ENCODE measurements around the gene LMF1.
A peak's percentile ranks its signal among the peaks of the same experiment; 100 is the strongest.

Gene LMF1

DNA sequence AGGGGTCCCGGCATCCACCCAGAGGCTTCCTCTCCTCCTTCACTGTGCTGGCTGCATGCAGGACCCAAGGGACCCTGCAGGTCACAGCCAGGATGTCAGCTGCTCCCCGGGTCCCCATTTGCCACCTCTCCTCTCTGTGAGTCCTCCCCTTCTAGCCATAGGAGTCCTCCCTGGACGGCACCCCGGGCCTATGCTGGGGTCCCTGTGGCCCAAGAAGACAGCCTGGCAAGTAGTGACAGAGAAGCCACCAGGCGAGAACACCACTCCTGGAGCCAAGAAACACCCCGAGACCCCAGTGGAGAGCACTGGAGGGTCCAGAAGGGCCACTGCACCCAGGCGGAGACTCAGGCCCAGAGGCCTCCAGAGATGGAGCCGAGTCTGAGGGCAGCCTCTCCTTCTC, 44.1 kb downstream of the LMF1 start:
- DNase-seq, result no peak
- in situ Hi-C loops (cut with HindIII; ENCODE audit: low pct_ligation_motif_present, low pct_unique_long_range_greater_than_20kb, low sequenced_read_pairs), result no loop called here

DNA sequence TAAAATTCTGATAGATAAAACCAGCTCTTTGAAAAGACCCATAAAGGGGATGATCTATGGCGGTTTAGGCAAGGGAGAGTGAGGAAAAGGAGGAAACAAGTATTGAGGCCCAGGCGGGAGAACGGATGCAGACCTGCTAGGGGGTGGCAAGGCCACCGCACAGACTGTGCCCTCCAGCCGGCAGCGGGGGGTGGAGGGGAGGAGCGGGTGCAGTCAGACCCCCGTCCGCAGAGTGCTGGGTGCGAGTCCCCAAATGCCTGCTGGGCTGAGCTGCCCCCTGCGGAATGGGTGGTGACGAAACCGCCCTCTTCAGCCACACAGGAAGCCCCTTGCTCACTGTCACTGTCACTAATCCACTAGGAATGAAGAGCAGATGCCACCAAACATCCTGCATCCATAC, 46.0 kb downstream of the LMF1 start:
- DNase-seq, result no peak
- in situ Hi-C loops (cut with HindIII; ENCODE audit: low pct_ligation_motif_present, low pct_unique_long_range_greater_than_20kb, low sequenced_read_pairs), result no loop called here

DNA sequence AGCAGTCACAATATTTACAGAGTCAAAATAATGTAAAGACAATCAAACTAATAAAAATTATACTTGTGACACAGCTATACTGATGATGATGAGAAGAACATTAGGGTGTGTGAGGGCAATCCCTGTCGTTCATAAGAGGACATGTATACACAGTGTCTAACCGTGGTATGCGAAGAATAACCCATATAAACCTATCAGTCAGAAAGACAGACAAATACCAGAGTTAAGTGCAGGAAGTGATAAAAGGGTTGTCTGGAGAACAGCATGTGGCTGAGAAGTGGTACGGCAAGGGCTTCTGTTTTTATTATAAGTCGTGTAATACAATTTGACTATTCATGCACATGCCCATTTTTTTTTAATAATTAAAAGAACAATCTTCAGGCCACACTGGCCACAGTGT, 46.7 kb downstream of the LMF1 start:
- DNase-seq, result no peak
- in situ Hi-C loops (cut with HindIII; ENCODE audit: low pct_ligation_motif_present, low pct_unique_long_range_greater_than_20kb, low sequenced_read_pairs), result no loop called here

DNA sequence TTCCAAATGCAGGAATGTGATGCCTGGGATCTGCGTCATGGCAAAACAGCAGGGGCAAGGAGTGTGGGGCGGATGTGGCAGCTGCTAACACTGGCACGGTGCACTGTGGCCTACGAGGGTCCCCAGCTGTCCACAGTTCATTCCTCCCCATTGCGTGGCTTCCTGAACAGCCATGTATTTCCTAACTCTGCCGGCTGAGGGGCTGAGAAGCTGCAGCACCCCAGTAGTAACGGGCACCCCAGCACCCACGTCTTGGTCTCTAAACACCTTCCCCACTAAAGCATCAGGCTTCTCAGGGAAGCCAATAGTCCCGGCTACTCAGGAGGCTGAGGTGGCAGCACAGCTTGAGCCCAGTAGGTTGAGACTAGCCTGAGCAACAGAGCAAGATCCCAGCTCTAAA, 47.6 kb downstream of the LMF1 start:
- no peak for DNase-seq
- in situ Hi-C loops (cut with HindIII; ENCODE audit: low pct_ligation_motif_present, low pct_unique_long_range_greater_than_20kb, low sequenced_read_pairs), result no loop called here

DNA sequence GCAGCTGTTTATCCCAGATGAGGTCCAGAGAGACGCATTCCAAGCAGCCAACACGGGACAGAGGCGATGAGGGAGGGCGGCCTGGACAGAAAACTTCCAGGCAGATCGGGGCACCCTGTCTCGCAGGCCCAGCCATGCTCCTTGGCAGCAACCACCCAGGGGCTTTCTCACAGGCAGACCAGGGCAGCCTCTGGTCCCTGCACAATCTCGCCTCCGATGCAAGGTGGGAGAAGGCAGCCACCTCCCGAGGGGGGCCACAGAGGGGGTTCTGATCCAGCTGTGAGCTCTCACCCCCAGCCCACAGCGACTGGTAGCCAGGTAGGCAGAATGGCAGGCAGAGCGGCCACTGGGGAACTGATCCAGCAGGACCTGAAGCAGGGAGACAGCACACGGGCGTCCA, 48.7 kb downstream of the LMF1 start:
- in situ Hi-C loops (cut with HindIII; ENCODE audit: low pct_ligation_motif_present, low pct_unique_long_range_greater_than_20kb, low sequenced_read_pairs), result no loop called here

DNA sequence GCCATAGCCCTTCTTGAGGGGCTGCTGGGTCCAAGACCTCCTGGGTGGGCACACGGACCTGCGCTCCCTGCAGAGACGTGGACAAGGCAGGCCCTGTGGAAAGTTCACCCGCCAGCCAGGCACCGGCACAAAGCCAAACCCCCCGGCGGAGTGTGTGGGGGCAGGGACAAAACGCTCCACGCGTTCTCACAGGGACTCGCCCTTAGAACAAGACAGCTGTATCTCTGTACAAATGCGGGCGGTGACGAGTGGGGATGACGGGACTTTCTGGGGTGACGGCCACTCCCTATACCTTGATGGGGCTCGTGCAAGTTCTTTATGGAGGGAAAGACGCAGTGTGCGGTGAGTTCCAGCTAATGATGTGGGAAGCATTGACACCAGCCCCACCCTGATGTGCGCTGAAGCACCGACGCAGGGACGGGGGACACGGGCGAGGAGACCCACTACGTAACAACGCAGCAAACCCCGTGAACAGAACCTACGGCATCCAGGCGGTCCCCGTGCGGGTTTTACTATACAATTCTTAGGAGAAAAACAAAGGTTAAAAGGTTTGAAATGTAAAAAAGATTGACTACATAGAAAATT, 49.4 kb downstream of the LMF1 start:
- in situ Hi-C loops (cut with HindIII; ENCODE audit: low pct_ligation_motif_present, low pct_unique_long_range_greater_than_20kb, low sequenced_read_pairs), result no loop called here
- DNase-seq, result no peak

More for the DNA sequence above, 48.7 kb downstream of the LMF1 start:
- no peak for DNase-seq

DNA sequence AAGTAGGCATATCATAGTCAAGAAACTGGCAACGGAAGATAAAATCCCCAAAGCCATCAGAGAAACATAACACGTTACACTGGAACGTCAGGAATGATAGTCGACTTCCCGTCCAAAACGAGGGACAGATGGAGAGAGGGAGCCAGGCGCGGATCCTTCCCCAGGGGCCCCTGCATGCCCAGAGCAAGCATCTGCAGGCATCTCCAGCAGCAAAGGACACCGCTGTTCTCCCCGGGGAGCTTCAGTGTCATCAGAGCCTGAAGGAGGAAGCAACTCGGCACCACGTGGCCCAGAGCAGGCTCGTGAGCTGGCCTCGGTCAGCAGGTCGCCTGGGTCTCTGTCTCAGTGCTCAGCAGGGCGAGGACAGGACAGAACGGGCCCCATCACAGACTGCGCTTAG, 50.1 kb downstream of the LMF1 start:
- no peak for DNase-seq
- in situ Hi-C loops (cut with HindIII; ENCODE audit: low pct_ligation_motif_present, low pct_unique_long_range_greater_than_20kb, low sequenced_read_pairs), result no loop called here

DNA sequence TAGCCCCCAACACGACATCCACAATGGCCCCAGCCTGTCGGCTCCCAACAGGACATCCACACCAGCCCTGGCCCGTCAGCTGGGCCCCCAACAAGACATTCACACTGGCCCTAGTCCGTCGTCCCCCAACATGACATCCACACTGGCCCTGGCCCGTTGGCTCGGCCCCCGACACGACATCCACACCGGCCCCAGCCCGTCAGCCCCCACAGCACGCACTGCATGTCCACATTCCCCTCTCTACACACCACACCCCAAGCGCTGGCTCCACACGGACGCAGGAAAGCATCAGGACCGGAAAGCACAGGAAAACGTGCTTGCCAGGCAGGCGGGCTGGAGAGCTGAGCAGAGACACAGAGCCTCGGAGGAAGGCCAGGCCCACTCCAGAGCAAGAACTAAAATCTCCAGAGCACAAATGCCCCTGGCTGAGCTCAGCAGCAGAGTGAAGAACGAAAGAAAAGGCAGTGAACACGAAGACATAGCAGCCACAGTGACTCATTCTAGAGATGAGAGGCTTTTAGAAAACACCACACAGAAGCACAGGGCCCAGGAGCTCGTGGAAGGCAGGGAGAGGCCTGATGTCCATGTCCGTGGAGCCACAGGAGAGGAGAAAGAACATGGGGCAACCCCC, 50.6 kb downstream of the LMF1 start:
- no peak for DNase-seq
- in situ Hi-C loops (cut with HindIII; ENCODE audit: low pct_ligation_motif_present, low pct_unique_long_range_greater_than_20kb, low sequenced_read_pairs), result no loop called here

DNA sequence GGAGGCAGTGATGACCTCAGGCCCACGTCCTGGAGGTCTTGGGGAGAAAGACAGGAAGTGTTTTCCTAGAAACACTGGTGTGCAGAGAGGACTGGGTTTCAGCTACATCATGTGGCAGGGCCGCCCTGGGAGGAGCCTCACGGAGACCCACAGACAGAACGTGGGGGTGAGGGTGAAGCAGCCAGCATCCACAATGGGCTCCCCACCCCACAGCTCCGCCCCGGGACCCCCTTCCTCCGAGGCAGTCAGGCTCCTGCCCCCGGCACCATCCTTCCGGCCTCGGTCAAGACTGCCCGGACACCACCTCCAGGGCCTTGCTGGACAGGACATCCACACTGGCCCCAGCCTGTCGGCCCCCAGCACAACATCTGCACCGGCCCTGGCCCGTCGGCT, 51.1 kb downstream of the LMF1 start:
- no peak for DNase-seq
- in situ Hi-C loops (cut with HindIII; ENCODE audit: low pct_ligation_motif_present, low pct_unique_long_range_greater_than_20kb, low sequenced_read_pairs), result no loop called here

DNA sequence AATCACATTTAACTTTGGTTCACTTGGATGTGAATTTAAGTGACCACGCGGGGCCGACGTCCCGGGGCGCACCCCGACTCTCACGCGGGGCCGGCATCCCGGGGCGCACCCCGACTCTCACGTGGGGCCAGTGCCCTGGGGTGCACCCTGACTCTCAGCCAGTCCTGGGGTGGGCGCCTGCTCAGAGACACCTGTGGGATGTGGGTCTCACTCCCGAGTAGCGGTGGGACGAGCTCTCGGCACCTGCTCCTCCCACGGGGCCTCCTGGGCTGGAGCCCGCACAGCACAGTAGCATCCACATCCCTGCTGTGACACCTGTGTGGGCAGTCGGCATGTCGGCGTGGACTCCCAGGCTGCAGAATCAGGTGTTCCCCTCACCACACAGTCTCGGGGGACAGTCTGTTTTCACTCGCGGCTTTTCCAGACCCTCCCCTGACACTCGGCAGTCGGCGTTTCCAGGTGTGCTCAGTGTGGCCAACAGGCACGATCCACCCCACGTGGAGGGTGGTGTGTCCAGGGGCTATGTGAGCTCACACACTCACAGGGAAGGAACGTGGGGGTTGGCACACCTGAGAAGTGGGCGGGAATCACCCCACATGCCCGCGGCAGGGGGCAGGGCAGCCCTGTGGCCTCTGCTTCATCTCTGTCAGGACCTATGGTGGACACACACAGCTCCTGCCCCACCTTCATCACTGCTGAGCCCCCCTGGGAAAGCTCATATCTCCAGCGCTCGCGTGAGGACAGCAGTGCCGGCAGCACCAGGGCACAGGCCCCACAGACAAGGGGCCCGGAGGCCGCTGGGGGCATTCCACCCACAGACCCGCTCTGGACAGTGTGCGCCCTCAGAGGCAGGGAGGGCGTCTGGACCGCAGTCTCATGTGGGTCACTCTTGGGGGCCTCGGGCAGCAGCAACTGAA, 51.8 kb downstream of the LMF1 start:
- DNase-seq, result no peak
- in situ Hi-C loops (cut with HindIII; ENCODE audit: low pct_ligation_motif_present, low pct_unique_long_range_greater_than_20kb, low sequenced_read_pairs), result no loop called here

DNA sequence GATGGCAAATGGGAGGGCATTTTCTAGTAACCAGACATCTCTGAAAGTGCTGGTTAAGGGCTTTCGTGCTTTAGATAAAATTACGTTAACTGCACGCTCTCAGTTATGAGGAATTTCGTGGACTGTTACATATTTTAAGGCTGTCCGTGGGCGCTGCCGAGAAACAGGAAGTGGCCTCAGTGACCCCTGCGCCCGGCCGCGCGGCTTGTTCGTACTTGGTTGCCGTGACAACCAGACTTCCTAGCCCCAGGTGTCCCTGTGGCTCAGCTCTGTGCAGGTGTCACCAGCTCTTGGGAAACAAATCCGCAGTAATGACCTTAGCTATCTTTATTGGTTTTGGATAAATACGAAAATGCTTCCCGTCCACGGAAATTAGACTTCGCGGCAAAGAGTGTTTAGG, 52.7 kb downstream of the LMF1 start:
- DNase-seq, result no peak
- in situ Hi-C loops (cut with HindIII; ENCODE audit: low pct_ligation_motif_present, low pct_unique_long_range_greater_than_20kb, low sequenced_read_pairs), result no loop called here

DNA sequence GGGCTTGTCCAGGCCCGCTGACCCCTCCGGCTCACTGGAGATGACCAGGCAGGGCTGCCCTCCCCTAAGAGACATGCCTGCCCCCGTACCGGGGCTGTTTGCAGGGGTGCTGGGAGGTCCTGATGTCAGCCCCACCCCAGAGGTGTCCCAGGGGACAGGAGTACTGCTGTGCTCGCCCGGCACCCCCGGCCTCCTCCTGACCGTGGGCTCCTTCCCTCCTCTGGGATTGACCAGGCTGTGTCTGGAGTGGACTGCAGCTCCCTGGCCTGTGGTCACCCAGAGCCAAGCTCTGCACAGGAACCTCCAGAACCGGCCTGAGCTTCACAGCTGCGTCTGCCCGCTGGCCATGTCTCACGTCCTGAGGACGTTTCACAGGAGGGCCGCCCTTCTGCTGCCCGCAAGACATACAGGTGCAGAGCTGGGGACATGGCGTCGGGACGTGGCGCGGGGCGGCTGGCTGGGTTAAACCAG, 53.2 kb downstream of the LMF1 start:
- DNase-seq, result no peak
- in situ Hi-C loops (cut with HindIII; ENCODE audit: low pct_ligation_motif_present, low pct_unique_long_range_greater_than_20kb, low sequenced_read_pairs), result no loop called here

DNA sequence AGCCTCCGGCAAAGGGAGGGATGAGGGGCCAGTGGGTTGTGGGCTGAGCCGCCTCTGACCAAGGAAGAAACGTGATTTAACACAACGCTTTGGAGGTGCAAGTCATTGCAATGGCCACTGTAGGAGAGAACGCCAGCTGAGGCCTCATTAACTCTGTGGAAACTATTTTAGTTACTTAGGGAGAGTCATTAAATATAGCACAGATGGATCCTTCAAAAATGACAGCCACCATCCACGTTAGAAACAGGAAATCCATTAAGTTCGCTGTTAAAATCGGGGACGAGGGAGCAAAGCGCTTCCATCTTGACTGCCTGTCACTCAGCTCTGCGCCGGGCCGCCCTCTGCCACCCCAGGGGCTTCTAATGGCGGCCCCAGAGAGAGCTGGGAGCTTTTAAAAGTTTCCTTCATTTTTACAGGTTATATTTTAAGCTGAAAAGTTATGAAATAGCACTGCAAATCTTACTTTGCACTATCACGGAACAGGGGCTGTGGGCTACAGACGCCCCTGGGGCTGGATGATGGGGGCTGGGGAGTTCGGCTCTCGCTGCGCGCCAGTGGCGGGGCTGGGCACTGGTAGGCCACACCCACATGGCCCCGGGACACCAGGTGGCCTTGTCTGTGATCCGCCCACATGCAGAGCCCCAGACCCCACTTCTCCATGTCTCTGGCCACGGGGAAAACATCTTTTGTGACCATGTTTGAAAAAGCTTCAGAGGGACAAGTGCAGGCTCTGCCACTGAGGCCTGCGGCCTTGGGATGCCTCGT, 54.6 kb downstream of the LMF1 start:
- DNase-seq, result no peak
- in situ Hi-C loops (cut with HindIII; ENCODE audit: low pct_ligation_motif_present, low pct_unique_long_range_greater_than_20kb, low sequenced_read_pairs), result no loop called here

DNA sequence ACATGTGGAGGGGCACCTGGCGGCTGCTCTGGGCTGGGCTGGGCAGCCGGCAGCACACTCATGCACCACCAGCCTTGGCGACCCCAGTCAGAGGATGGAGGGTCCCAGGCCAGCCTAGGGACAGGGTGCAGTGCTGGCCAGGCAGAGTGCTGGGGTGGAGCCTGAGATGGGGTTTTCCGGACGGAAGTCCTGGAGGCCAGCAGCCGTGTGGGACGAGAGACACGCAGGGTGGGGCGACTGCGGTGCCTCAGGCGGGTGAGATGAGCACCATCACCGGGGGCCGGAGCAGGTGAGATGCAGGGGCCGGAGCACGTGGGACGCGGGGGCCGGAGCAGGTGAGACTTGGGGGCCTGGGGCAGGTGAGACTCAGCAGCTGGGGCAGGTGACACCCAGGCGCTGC, 55.2 kb downstream of the LMF1 start:
- in situ Hi-C loops (cut with HindIII; ENCODE audit: low pct_ligation_motif_present, low pct_unique_long_range_greater_than_20kb, low sequenced_read_pairs), result no loop called here
- DNase-seq, result no peak

DNA sequence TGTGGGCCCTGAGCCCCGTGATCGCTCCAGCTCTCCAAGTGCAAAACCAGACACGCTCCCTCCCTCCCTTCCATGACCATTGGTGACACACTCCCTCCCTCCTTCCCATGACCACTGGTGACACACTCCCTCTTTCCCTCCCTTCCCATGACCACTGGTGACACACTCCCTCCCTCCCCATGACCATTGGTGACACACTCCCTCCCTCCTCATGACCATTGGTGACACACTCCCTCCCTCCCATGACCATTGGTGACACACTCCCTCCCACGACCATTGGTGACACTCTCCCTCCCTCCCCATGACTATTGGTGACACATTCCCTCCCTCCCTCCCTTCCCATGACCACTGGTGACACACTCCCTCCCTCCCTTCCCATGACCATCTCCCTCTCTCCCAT, 56.3 kb downstream of the LMF1 start:
- in situ Hi-C loops (cut with HindIII; ENCODE audit: low pct_ligation_motif_present, low pct_unique_long_range_greater_than_20kb, low sequenced_read_pairs), result no loop called here
- peak; percentile 13 for DNase-seq

DNA sequence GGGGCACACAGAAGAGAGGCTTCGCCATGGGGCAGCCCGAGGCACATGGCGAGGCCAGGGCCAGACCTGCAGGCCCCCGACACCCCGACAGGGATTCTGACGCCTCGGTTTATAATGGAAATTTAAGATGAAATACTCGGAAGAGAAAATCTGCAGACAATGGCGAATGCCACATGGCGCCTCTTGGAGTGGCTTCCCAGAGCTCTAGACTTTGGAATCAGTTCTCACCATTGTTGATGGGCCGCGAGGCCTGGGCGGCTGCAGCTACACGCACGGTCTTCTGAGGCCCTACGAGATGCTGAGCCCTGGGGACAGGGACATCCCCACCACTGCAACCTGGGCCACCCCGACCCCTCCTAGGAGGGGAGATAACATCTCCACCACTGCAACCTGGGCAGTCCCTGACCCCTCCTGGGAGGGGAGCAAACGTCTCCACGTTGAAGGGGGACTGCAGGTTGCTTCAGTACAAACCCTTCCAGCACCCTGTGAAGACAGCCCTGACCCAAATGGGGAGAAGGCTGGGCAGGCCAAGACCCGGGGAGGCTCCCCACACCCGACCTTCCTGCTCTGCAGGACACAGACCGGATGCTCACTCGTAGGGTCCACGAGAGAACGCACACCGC, 56.9 kb downstream of the LMF1 start:
- in situ Hi-C loops (cut with HindIII; ENCODE audit: low pct_ligation_motif_present, low pct_unique_long_range_greater_than_20kb, low sequenced_read_pairs), result no loop called here
- no peak for DNase-seq

DNA sequence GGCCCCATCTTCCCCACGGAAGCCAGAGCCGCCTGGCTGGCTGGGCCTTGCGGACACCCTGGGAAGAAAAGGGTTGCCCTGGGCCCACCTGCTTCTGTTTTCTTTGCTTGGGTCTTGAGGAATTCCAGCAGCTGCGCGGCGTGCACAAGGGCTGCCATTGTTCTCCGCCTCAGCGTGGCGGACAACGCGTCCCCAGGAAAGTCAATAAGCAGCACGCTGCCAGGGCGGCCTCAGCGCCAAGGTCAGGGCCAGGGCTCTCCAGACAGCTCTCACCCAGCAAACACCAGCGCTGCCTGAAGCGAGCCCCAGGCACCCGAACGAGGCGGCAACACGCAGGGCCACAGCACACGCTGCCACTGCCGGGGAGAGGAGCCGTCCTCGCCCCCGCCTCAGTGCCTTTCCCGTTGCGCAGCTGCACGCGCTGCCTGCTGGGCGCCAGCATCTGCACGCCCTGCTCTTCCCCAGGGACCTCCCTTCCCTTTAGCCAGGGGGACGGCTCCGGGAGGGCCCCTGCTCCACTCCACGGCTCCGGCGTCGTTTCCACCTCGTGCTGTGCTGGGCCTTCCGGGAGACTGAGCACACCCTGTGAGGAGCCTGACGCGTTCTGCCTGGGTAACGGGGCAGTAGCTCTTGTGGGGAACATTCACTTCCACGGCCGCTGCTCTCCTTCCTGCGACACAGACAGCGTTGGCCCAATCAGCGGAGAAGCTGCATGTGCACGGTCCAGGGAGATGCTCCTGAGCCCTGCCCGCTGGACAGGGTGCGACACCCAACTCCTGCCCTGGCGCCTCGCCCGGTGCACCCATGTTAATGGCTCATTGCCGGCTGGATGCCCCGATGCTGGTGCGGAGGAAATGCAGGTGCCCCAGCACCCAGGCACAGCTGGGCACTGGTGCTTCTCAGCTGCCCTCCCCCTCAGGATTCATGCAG, 57.8 kb downstream of the LMF1 start:
- DNase-seq, result no peak
- in situ Hi-C loops (cut with HindIII; ENCODE audit: low pct_ligation_motif_present, low pct_unique_long_range_greater_than_20kb, low sequenced_read_pairs), result no loop called here

DNA sequence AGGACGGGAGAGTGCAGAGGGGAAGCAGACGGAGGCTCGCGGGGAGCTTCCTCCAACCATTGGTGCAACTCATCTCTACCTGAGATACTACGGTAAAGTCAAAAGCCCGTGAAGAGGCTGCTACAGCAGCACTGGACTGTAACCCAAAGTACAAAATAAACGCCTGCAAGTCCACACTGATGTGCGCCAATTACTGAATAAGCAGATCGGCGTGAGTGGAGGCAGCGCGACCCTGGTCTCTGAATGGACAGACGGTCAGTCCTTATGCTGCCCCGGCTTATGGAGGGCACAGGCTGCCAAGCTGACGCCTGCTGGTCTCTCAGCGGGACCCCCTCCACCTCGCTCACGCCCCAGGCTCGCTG, 58.5 kb downstream of the LMF1 start:
- no peak for DNase-seq
- in situ Hi-C loops (cut with HindIII; ENCODE audit: low pct_ligation_motif_present, low pct_unique_long_range_greater_than_20kb, low sequenced_read_pairs), result no loop called here
